Measurements from ENCODE around the gene ALDH1A2.

Gene ALDH1A2

DNA sequence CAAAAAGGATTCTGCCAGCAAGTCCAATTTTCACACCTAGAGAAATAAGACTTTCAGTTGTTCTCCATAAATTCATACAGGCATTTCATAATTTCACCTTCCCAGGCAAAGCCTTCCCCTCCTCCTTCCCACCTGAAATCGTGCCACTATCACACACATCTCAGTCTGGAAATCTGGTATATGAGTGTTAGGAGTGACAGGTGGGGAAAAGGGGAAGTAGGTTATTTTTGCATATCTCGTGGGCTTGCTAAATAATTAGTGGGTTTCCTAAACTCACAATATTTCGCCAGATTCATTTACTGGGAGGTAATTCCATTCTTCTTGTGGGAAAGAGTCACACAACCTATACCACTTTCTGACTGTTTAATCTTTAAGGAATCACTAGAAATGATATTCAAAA is 7.4 kb downstream of the ALDH1A2 start:
- TF ChIP-seq CTCF (IDR thresholded peaks at IDR 0.05), result no peak

DNA sequence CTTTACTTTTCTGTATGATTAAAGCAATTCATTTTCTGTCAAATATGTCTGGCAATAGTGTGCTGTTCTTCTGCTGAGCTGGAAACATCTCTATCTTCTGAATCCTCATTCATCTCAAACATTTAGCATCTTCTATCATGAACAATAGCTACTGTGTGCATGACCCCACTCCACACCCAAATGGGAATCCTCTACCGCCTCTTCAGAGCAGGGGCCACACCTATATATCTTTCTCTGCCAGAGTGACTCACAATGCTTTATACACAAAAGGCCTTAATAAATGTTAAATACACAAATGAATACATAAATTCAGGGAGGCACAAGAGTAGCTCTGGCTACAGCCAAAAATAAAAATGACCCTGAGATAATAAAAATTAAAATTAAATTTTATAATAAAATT is 8.0 kb downstream of the ALDH1A2 start:
- TF ChIP-seq CTCF (IDR thresholded peaks at IDR 0.05), result no peak

DNA sequence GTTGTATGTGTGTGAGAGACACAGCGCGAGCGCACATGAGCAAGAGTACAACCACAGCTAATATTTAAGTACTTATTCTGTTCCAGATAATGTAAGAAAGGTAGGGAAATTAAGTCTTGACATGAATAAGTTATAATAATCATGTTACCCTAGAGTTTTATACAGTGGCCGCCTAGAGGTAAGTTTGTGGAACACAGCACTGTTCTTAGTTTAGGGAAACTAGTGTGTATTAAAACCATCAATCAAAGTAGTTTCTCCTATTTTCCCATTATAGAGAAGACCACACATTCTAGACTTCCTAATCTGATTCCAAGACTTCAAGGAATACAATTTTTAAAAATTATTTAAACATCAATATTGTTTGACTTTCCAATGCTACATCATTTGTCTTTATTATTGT is 9.5 kb downstream of the ALDH1A2 start:
- TF ChIP-seq CTCF (IDR thresholded peaks at IDR 0.05), result peak; percentile 41

GRCh38 chr15:58053315-58054153 is 12.0 kb downstream of the ALDH1A2 start:
- no peak for TF ChIP-seq CTCF (IDR thresholded peaks at IDR 0.05)

DNA sequence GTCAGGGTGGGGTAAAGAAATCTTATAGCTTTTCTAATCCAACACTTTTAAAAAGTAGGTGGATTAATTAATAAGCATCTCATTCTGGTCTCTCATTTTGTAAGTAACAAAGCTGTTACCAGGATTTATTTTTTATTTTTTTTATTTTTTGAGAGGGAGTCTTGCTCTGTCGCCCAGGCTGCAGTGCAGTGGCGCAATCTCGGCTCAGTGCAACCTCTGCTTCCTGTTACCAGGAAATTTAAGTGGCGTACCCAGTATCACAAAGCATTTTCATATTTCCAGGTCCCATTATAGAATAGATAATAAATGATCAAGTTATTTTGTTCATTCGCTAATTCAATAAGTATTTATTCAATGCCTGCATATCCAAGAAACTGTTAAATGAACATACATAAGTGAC is 13.2 kb downstream of the ALDH1A2 start:
- no peak for TF ChIP-seq CTCF (IDR thresholded peaks at IDR 0.05)

GRCh38 chr15:58049520-58050227 is 15.8 kb downstream of the ALDH1A2 start:
- no peak for TF ChIP-seq CTCF (IDR thresholded peaks at IDR 0.05)

GRCh38 chr15:58048261-58048660 is 17.2 kb downstream of the ALDH1A2 start:
- TF ChIP-seq CTCF (IDR thresholded peaks at IDR 0.05), result no peak

All from LNCAP (cell line).